DOHH2 (cell line): ENCODE data around the gene GTF2I.
"Not testable (repeated sequence)": the region's sequence is repeated elsewhere in the genome, so short reads cannot be mapped to it uniquely, and the experiment has no call there.

Experiments used
- H3F3A ChIP-seq: fragments of 200-600 bp; sonication (generic), shearing (Covaris generic); 2 replicates; pipeline ENCODE4 v1.6.0; 2016; ENCODE audit warnings: antibody characterized with exemption, mild to moderate bottlenecking; ENCODE audit not compliant: control insufficient read depth, insufficient read depth
- H3K27ac ChIP-seq: fragments of 200-600 bp; sonication (generic); 2 replicates; pipeline ENCODE4 v1.5.1; 2014; ENCODE audit warnings: low read depth, mild to moderate bottlenecking, low read length, moderate library complexity
- H3K27me3 ChIP-seq: fragments of 200-600 bp; sonication (generic); 2 replicates; pipeline ENCODE4 v1.6.1; 2014; ENCODE audit warnings: mild to moderate bottlenecking, low read length, mixed read lengths; ENCODE audit not compliant: control insufficient read depth
- H3K36me3 ChIP-seq: fragments of 200-600 bp; sonication (generic); 2 replicates; pipeline ENCODE4 v1.6.1; 2014; ENCODE audit warnings: mild to moderate bottlenecking, low read length, moderate library complexity, mixed read lengths; ENCODE audit not compliant: control insufficient read depth
- H3K4me1 ChIP-seq: fragments of 200-600 bp; sonication (generic); 2 replicates; pipeline ENCODE4 v1.6.1; 2014; ENCODE audit warnings: mild to moderate bottlenecking, low read length, mixed read lengths; ENCODE audit not compliant: control insufficient read depth
- H3K4me2 ChIP-seq: fragments of 200-600 bp; sonication (generic); 2 replicates; pipeline ENCODE4 v1.6.0; 2014; ENCODE audit warnings: mild to moderate bottlenecking, low read length, moderate library complexity
- H3K4me3 ChIP-seq: fragments of 200-600 bp; sonication (generic); 2 replicates; pipeline ENCODE4 v1.5.1; 2014; ENCODE audit warnings: mild to moderate bottlenecking, low read length, mixed read lengths
- H3K79me2 ChIP-seq: fragments of 200-600 bp; sonication (generic); 2 replicates; pipeline ENCODE4 v1.6.1; 2014; ENCODE audit warnings: mild to moderate bottlenecking, low read length, mixed read lengths; ENCODE audit not compliant: control insufficient read depth
- H3K9me2 ChIP-seq: fragments of 200-600 bp; sonication (generic); replicated peaks from 2 replicates; pipeline ENCODE4 v1.6.1; 2014; ENCODE audit warnings: mild to moderate bottlenecking, low read length, mixed read lengths; ENCODE audit not compliant: control insufficient read depth
- H3K9me3 ChIP-seq: fragments of 200-600 bp; sonication (generic); 2 replicates; pipeline ENCODE4 v1.6.1; 2014; ENCODE audit warnings: antibody characterized with exemption, low read length, mixed read lengths; ENCODE audit not compliant: control insufficient read depth, insufficient read depth
- H4K20me1 ChIP-seq: fragments of 200-600 bp; sonication (generic); 2 replicates; pipeline ENCODE4 v1.6.0; 2014; ENCODE audit warnings: low read depth, mild to moderate bottlenecking, antibody characterized with exemption, low read length, moderate library complexity; ENCODE audit not compliant: control insufficient read depth, insufficient read depth
- CTCF ChIP-seq: fragments of 200-600 bp; sonication (generic); IDR thresholded peaks from one replicate; pipeline ENCODE4 v1.5.1; 2014; ENCODE audit warnings: antibody characterized with exemption, mild to moderate bottlenecking, low read depth, low read length; ENCODE audit not compliant: poor library complexity, severe bottlenecking
- EZH2phosphoT487 ChIP-seq: fragments of 200-600 bp; sonication (generic); IDR thresholded peaks from 2 replicates; pipeline ENCODE4 v1.6.1; 2017; ENCODE audit warnings: borderline replicate concordance, mild to moderate bottlenecking, antibody characterized with exemption, low read length, moderate library complexity, mixed read lengths

Gene GTF2I

GRCh38 chr7:74658178-74659004 lies 873 bp downstream of the GTF2I start:
- Histone ChIP-seq H4K20me1 (peaks cover 10% of the 10 kb centered on the region), H3K9me3 (no peaks in the 10 kb centered on the region), H3K79me2 (peaks cover 58% of the 10 kb centered on the region), H3K27ac (peak overlapping the region; percentile 93), H3K27me3 (no peaks in the 10 kb centered on the region), H3K4me1 (peaks cover 65% of the 10 kb centered on the region), H3K4me3 (peak overlapping the region; percentile 89), H3F3A (peaks cover 41% of the 10 kb centered on the region), H3K4me2 (peak overlapping the region; percentile 74), H3K36me3 (peaks cover 45% of the 10 kb centered on the region), H3K9me2 (no peaks in the 10 kb centered on the region)
- TF ChIP-seq EZH2phosphoT487 (no peak), CTCF (no peak)

- H3K27ac ChIP-seq, result peak overlapping the region; percentile 92
- not testable (repeated sequence) for H3K9me2 ChIP-seq, H3K9me3 ChIP-seq, H3K27me3 ChIP-seq
- H4K20me1 ChIP-seq, result peaks cover 14% of the 10 kb centered on the region
- H3K4me2 ChIP-seq, result peak overlapping the region; percentile 74
- H3F3A ChIP-seq, result peaks cover 36% of the 10 kb centered on the region
- peak overlapping the region; percentile 87 for H3K4me3 ChIP-seq
- peaks cover 78% of the 10 kb centered on the region for H3K4me1 ChIP-seq
- peaks cover 76% of the 10 kb centered on the region for H3K79me2 ChIP-seq
- peaks cover 62% of the 10 kb centered on the region for H3K36me3 ChIP-seq
Measured at GRCh38 chr7:74660202-74660601, 2.7 kb downstream of the GTF2I start.

- peaks cover 80% of the 10 kb centered on the region for H3K4me1 ChIP-seq
- H3K27ac ChIP-seq, result peak overlapping the region; percentile 92
- peak; percentile 31 for TF ChIP-seq CTCF
Measured at GRCh38 chr7:74661836-74662794, 4.6 kb downstream of the GTF2I start.

More at GRCh38 chr7:74661836-74662794, 4.6 kb downstream of the GTF2I start:
- peaks cover 93% of the 10 kb centered on the region for H3K79me2 ChIP-seq
- peak overlapping the region; percentile 74 for H3K4me2 ChIP-seq
- peaks cover 35% of the 10 kb centered on the region for H3F3A ChIP-seq
- not testable (repeated sequence) for H3K9me2 ChIP-seq, H3K9me3 ChIP-seq, H3K27me3 ChIP-seq
- peak overlapping the region; percentile 87 for H3K4me3 ChIP-seq
- H3K36me3 ChIP-seq, result peaks cover 78% of the 10 kb centered on the region
- H4K20me1 ChIP-seq, result peaks cover 17% of the 10 kb centered on the region
